ENCODE measurements around the gene VPS4A.
"Not testable (repeated sequence)": the region's sequence is repeated elsewhere in the genome, so short reads cannot be mapped to it uniquely, and the experiment has no call there.

Gene VPS4A

GRCh38 chr16:69310653-69311532, at the start of gene VPS4A:
VPS4A (plus strand) TSS chr16:69311350; CDS start chr16:69311512, 162 bp downstream.
- DNase-seq = peak; percentile 94

- no peak for DNase-seq
Measured at GRCh38 chr16:69266334-69267063, 44.7 kb upstream of the VPS4A start.

GRCh38 chr16:69267633-69268032, 43.5 kb upstream of the VPS4A start:
- no peak for DNase-seq

GRCh38 chr16:69270395-69270794, 40.8 kb upstream of the VPS4A start:
- no peak for DNase-seq

GRCh38 chr16:69270831-69271230, 40.3 kb upstream of the VPS4A start:
- DNase-seq = no peak

- DNase-seq = no peak
Measured at GRCh38 chr16:69273009-69273408, 38.1 kb upstream of the VPS4A start.

GRCh38 chr16:69274699-69275235, 36.4 kb upstream of the VPS4A start:
- no peak for DNase-seq

- no peak for DNase-seq
Measured at GRCh38 chr16:69276148-69277115, 34.7 kb upstream of the VPS4A start.

GRCh38 chr16:69277413-69277812, 33.7 kb upstream of the VPS4A start:
- no peak for DNase-seq

GRCh38 chr16:69283851-69284250, 27.3 kb upstream of the VPS4A start:
- DNase-seq = no peak

GRCh38 chr16:69285240-69285639, 25.9 kb upstream of the VPS4A start:
- no peak for DNase-seq

- peak; percentile 51 for DNase-seq
Measured at GRCh38 chr16:69286941-69287713, 24.0 kb upstream of the VPS4A start.

- DNase-seq = not testable (repeated sequence)
Measured at GRCh38 chr16:69291657-69292056, 19.5 kb upstream of the VPS4A start.

- DNase-seq = no peak
Measured at GRCh38 chr16:69293401-69293800, 17.7 kb upstream of the VPS4A start.

GRCh38 chr16:69294051-69294450, 17.1 kb upstream of the VPS4A start:
- no peak for DNase-seq

- DNase-seq = not testable (repeated sequence)
Measured at GRCh38 chr16:69296771-69297170, 14.4 kb upstream of the VPS4A start.

GRCh38 chr16:69298261-69298660, 12.9 kb upstream of the VPS4A start:
- DNase-seq = no peak

GRCh38 chr16:69301187-69301586, 10.0 kb upstream of the VPS4A start:
- DNase-seq = no peak

- no peak for DNase-seq
Measured at GRCh38 chr16:69301861-69302260, 9.3 kb upstream of the VPS4A start.

- DNase-seq = no peak
Measured at GRCh38 chr16:69302301-69302700, 8.8 kb upstream of the VPS4A start.

GRCh38 chr16:69306031-69306430, 5.1 kb upstream of the VPS4A start:
- no peak for DNase-seq

- DNase-seq = no peak
Measured at GRCh38 chr16:69307091-69307490, 4.1 kb upstream of the VPS4A start.

Measured in NCI-H1436 (cell line).